Smooth muscle cell (in vitro differentiated cells): ENCODE data around the gene RPS6KA2. TPM values are rescaled to one million over a fixed set of nuclear protein-coding genes. Genes with fewer than 3 reads are reported as not detected.

Experiments used
- DNase-seq: peaks from one replicate; lab custom pipeline; 2025; ENCODE audit not compliant: unreplicated experiment; lab: John Stamatoyannopoulos, UW
- H2AFZ ChIP-seq: fragments of 200-600 bp; sonication (generic); 2 replicates; pipeline ENCODE4 v1.6.0; 2016; ENCODE audit warnings: antibody characterized with exemption, low read depth, mild to moderate bottlenecking
- H3F3A ChIP-seq: fragments of 200-600 bp; sonication (generic); 2 replicates; pipeline ENCODE4 v1.6.0; 2017; ENCODE audit warnings: antibody characterized with exemption, low read depth
- H3K27ac ChIP-seq: fragments of 200-600 bp; sonication (generic); 2 replicates; pipeline ENCODE4 v1.5.1; 2016; ENCODE audit warnings: low read depth, mild to moderate bottlenecking
- H3K27me3 ChIP-seq: fragments of 200-600 bp; sonication (generic); 2 replicates; pipeline ENCODE4 v1.6.1; 2016; ENCODE audit warnings: low read depth, mild to moderate bottlenecking
- H3K36me3 ChIP-seq: fragments of 200-600 bp; sonication (generic); 2 replicates; pipeline ENCODE4 v1.5.1; 2016; ENCODE audit warnings: low read depth
- H3K4me1 ChIP-seq: fragments of 200-600 bp; sonication (generic); 2 replicates; pipeline ENCODE4 v1.5.1; 2016; ENCODE audit warnings: low read depth
- H3K4me2 ChIP-seq: fragments of 200-600 bp; sonication (generic); 2 replicates; pipeline ENCODE4 v1.6.0; 2016; ENCODE audit warnings: mild to moderate bottlenecking
- H3K4me3 ChIP-seq: fragments of 200-600 bp; sonication (generic); 2 replicates; pipeline ENCODE4 v1.5.1; 2016; ENCODE audit warnings: mild to moderate bottlenecking
- H3K79me2 ChIP-seq: fragments of 200-600 bp; sonication (generic); 2 replicates; pipeline ENCODE4 v1.6.0; 2016; ENCODE audit warnings: low read depth, mild to moderate bottlenecking
- H3K9ac ChIP-seq: fragments of 200-600 bp; sonication (generic); 2 replicates; pipeline ENCODE4 v1.6.0; 2016; ENCODE audit warnings: low read depth
- H3K9me3 ChIP-seq: fragments of 200-600 bp; sonication (generic); replicated peaks from 2 replicates; pipeline ENCODE4 v1.5.1; 2016; ENCODE audit warnings: low read depth
- H4K20me1 ChIP-seq: fragments of 200-600 bp; sonication (generic); 2 replicates; pipeline ENCODE4 v1.6.0; 2016; ENCODE audit warnings: low read depth
- WGBS: methylation state at CpG from one replicate; pipeline ENCODE4 v1.1.7; 2016; ENCODE audit warnings: low lambda C conversion rate; 5-methylcytosine and 5-hydroxymethylcytosine counted together
- polyA plus RNA-seq: library from polyadenylated mRNA; unstranded; fragments of >200 nt; fragmentation: Nextera tagmentation; extraction: Ambion mirVana; gene quantifications from 2 replicates; pipeline ENCODE4 v1.2.1, GENCODE V29; 2016
- total RNA-seq: library from RNA; depleted of rRNA; stranded (reverse); fragments of >200 nt; gene quantifications from 2 replicates; pipeline ENCODE4 v1.2.3, GENCODE V29; 2014
- TF ChIP-seq, protein P1 (sequence below): fragments of 200-600 bp; sonication (generic); IDR thresholded peaks from 2 replicates; pipeline ENCODE4 v1.5.1; 2017; ENCODE audit warnings: borderline replicate concordance, mild to moderate bottlenecking, antibody characterized with exemption; ENCODE audit not compliant: insufficient read depth, poor library complexity, severe bottlenecking

RPS6KA2 gene
- total and polyA plus RNA-seq, 2 experiments from 2014 or later = 7.8 to 10.4 TPM

GRCh38 chr6:166410426-166410935, 216.6 kb downstream of the RPS6KA2 start:
- Histone ChIP-seq H3K4me1 (no peaks in the 10 kb centered on the region), H3K4me2 (no peak overlapping the region), H3F3A (no peaks in the 10 kb centered on the region), H2AFZ (no peak overlapping the region), H3K27ac (no peak overlapping the region), H3K9ac (no peak overlapping the region), H3K9me3 (no peaks in the 10 kb centered on the region), H3K36me3 (no peaks in the 10 kb centered on the region), H4K20me1 (no peaks in the 10 kb centered on the region), H3K27me3 (no peaks in the 10 kb centered on the region), H3K79me2 (no peaks in the 10 kb centered on the region), H3K4me3 (no peak overlapping the region)
- WGBS = 93% methylated on average over 10 of the region's 10 CpGs
- DNase-seq = no peak
- TF ChIP-seq, protein P1, sequence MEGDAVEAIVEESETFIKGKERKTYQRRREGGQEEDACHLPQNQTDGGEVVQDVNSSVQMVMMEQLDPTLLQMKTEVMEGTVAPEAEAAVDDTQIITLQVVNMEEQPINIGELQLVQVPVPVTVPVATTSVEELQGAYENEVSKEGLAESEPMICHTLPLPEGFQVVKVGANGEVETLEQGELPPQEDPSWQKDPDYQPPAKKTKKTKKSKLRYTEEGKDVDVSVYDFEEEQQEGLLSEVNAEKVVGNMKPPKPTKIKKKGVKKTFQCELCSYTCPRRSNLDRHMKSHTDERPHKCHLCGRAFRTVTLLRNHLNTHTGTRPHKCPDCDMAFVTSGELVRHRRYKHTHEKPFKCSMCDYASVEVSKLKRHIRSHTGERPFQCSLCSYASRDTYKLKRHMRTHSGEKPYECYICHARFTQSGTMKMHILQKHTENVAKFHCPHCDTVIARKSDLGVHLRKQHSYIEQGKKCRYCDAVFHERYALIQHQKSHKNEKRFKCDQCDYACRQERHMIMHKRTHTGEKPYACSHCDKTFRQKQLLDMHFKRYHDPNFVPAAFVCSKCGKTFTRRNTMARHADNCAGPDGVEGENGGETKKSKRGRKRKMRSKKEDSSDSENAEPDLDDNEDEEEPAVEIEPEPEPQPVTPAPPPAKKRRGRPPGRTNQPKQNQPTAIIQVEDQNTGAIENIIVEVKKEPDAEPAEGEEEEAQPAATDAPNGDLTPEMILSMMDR = no peak

GRCh38 chr6:166408936-166409755, 217.9 kb downstream of the RPS6KA2 start:
- WGBS = 92% methylated on average over 22 of the region's 22 CpGs
- Histone ChIP-seq H3K9ac (no peak overlapping the region), H3K4me3 (no peak overlapping the region), H3K27ac (no peak overlapping the region), H3K36me3 (no peaks in the 10 kb centered on the region), H3K4me1 (no peaks in the 10 kb centered on the region), H3K79me2 (no peaks in the 10 kb centered on the region), H3K9me3 (no peaks in the 10 kb centered on the region), H2AFZ (no peak overlapping the region), H4K20me1 (no peaks in the 10 kb centered on the region), H3F3A (no peaks in the 10 kb centered on the region), H3K4me2 (no peak overlapping the region), H3K27me3 (no peaks in the 10 kb centered on the region)
- no peak for DNase-seq
- TF ChIP-seq, protein P1 = no peak

DNA sequence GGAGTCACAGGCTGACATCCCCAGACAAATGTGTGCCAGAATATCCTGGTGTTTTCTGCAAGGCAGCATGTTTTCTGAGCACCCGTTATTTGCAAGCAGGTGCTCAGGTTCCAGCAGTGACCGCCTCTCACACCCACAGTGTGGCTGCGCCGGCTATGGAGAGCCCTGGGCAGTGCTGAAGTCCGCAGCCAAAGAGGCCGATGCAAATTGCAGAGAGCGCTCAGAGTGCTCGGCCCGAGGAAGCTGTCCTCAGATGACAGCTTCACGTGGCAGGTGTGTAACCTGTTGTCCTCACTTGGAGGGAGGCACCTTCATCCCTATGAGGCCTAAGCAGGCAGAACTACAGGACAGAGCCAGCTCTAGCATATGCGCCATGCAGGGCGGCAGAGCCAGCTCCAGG, 220.9 kb downstream of the RPS6KA2 start:
- no peaks in the 10 kb centered on the region for H3K36me3 ChIP-seq
- H3K79me2 ChIP-seq = no peaks in the 10 kb centered on the region
- no peak overlapping the region for H3K4me2 ChIP-seq
- no peak overlapping the region for H3K9ac ChIP-seq
- H3K27me3 ChIP-seq = no peaks in the 10 kb centered on the region
- no peak overlapping the region for H3K4me3 ChIP-seq
- no peaks in the 10 kb centered on the region for H3K9me3 ChIP-seq
- 93% methylated on average over 12 of the region's 12 CpGs for WGBS
- DNase-seq = no peak
- no peak overlapping the region for H2AFZ ChIP-seq
- no peak overlapping the region for H3K27ac ChIP-seq
- no peaks in the 10 kb centered on the region for H3K4me1 ChIP-seq
- H4K20me1 ChIP-seq = no peaks in the 10 kb centered on the region
- H3F3A ChIP-seq = no peaks in the 10 kb centered on the region
- TF ChIP-seq, protein P1 = no peak
